Gastroesophageal sphincter (tissue), 4 donors: ENCODE data around the gene HLA-DRA. TPM values are rescaled to one million over a fixed set of nuclear protein-coding genes. Genes with fewer than 3 reads are reported as not detected.
"Not testable (repeated sequence)": the region's sequence is repeated elsewhere in the genome, so short reads cannot be mapped to it uniquely, and the experiment has no call there.

Experiments used
- ATAC-seq: fragments of 150-250 bp; one replicate; pipeline ENCODE4 v1.9.1; 2016; ENCODE audit warnings: mild to moderate bottlenecking, moderate library complexity
- H3K27ac ChIP-seq, 4 donors: fragments of 200-600 bp; sonication (generic) in 3 of 4; 1 replicate in 3 of 4; 2 replicates in 1 of 4; pipeline ENCODE4 v1.5.1; 2016 to 2019
- H3K27me3 ChIP-seq: fragments of 200-600 bp; sonication (generic); one replicate; pipeline ENCODE4 v1.5.1; 2019
- H3K36me3 ChIP-seq, 2 donors: fragments of 200-600 bp; sonication (generic); one replicate each; pipeline ENCODE4 v1.5.1; 2019; ENCODE audit warnings: control low read depth in 1 of 2
- H3K4me1 ChIP-seq, 3 donors: fragments of 200-600 bp; sonication (generic); 1 replicate in 2 of 3; 2 replicates in 1 of 3; pipeline ENCODE4 v1.5.1; 2016 to 2019; ENCODE audit warnings: control low read depth in 2 of 3
- H3K4me3 ChIP-seq, 2 donors: fragments of 200-600 bp; sonication (generic); one replicate each; pipeline ENCODE4 v1.5.1; 2019; ENCODE audit warnings: mild to moderate bottlenecking in 1 of 2, moderate library complexity in 1 of 2
- H3K9me3 ChIP-seq, 3 donors: fragments of 200-600 bp; sonication (generic); one replicate each; pipeline ENCODE4 v1.5.1; 2017 to 2019; ENCODE audit warnings: control low read depth in 2 of 3
- EP300 ChIP-seq: sonication (generic); formaldehyde crosslinking; IDR thresholded peaks from one replicate; pipeline ENCODE4 v1.6.1; 2017; ENCODE audit warnings: antibody characterized with exemption, mild to moderate bottlenecking
- POLR2A ChIP-seq, 2 donors: fragments of 450-650 bp; IDR thresholded peaks; one replicate each; pipeline ENCODE4 v1.6.1; 2017; ENCODE audit warnings: antibody characterized with exemption in 2 of 2, mild to moderate bottlenecking in 2 of 2, moderate library complexity in 1 of 2
- POLR2AphosphoS5 ChIP-seq: sonication (generic); formaldehyde crosslinking; IDR thresholded peaks from one replicate; pipeline ENCODE4 v1.6.1; 2017; ENCODE audit warnings: antibody characterized with exemption
- WGBS, 2 donors: methylation state at CpG; one replicate each; pipeline ENCODE4 v1.1.5; 2018; ENCODE audit warnings: low coverage in 1 of 2; 5-methylcytosine and 5-hydroxymethylcytosine counted together
- total RNA-seq, 4 donors: library from RNA; depleted of rRNA; stranded (reverse); fragments of >200 nt; gene quantifications; one replicate each; pipeline ENCODE4 v1.1.0, GENCODE V29; 2016
- TF ChIP-seq, protein P1 (sequence below), 4 experiments: fragments of 200-600 bp in 2 of 4; fragments of 450-650 bp in 2 of 4; sonication (generic) in 1 of 4; IDR thresholded peaks; one replicate each; pipeline ENCODE4 v1.5.1; 2017 to 2019; ENCODE audit warnings: antibody characterized with exemption in 4 of 4, mild to moderate bottlenecking in 2 of 4, moderate library complexity in 2 of 4

HLA-DRA gene
- total RNA-seq, 4 donors from 2014 or later, result 43.6 to 285 (median 108) TPM

DNA sequence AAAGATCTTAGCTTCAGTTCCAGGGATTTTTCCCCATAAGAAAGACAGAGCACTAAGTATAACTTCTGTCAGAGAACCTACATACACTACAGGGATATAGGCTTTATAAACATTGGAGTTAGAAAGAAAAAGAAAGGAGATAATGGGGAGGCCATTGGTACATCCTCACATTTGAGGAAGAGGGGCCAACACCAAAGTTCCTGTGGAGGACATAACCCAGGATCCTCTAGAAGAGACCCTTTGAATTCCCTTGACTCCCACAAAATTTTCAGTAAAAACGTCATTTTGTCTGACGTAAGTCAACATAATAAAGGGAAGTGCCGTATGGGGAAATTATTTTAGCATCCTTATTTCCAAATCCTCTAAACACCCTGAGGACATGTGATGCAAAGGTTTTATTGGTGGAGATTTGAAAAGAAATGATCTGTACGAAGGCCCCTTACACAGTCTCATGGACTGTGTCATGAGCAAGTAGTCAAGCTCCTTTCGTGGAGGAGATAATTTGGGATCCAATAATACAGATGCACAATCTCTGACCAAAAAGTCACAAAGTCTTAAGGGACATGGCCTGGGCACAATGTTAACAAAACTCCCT lies 33.2 kb downstream of the HLA-DRA start:
- Histone ChIP-seq H3K4me1 (no peaks in the 10 kb centered on the region), H3K27ac (peak overlapping the region in 2 of 4 donors; percentile 19 to 51)
- ATAC-seq, result peak; percentile 16

DNA sequence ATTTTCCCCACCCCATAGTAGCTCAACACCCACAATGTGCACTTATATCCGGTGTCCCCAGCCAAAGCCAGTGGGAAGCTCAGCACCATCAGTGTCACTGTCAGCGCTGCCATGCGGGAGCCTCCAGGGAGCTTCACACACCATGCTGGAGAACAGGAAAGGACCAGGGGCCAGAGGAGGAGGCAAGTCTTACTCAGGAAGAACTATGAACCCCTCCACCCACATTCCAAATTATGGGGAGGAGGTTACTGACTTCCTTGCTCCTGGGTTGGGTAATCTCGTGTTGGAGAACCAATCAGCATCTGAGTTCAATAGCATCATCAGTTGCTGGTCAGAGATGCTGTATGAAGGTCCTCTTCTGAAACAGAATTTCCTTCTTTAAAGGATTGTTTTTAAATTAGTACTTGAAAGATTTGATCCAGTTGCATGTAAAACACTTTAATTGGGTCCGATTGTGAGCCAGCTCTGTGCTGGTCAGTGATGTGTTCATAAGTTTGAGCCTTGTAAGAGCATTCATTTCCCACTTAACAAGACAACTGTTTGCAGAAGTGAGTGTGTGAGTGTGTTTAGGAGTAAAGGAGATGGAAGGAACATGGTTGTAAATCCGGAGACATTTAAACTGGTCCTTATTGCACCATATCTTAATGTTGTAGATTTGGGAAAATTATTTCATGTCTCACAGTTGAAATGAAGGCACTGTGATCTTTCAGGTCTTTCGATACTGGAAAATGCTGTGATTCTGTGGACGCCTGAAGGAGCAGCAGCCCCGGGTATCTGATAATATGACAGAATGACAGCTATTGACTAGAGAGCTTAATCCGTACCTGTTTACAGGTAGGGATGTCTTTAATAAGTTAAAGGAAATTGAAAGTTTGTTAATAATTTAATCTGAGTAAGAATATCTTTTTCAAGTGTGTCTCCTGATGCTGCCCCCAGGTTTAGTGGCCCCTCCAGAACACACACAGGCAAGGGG lies 34.0 kb downstream of the HLA-DRA start:
- H3K9me3 ChIP-seq, H3K4me3 ChIP-seq, H3K4me1 ChIP-seq, H3K27me3 ChIP-seq, H3K36me3 ChIP-seq: not testable (repeated sequence)
- H3K27ac ChIP-seq, result peak overlapping the region in 2 of 4 donors; percentile 37 to 51
- 42 to 61% methylated on average over 6 to 9 of the region's 10 CpGs for WGBS, 2 donors
- ATAC-seq, result peak; percentile 87

More for the DNA sequence above, 33.2 kb downstream of the HLA-DRA start:
- Histone ChIP-seq H3K9me3 (no peaks in the 10 kb centered on the region), H3K27me3 (peaks cover 8% of the 10 kb centered on the region), H3K36me3 (no peaks in the 10 kb centered on the region), H3K4me3 (no peak overlapping the region)
- WGBS, 2 donors, result 62 to 67% methylated on average over 5 of the region's 5 CpGs
- TF ChIP-seq POLR2A (IDR thresholded peaks at IDR 0.05), result no peak
- TF ChIP-seq EP300, result no peak
- no peak for TF ChIP-seq POLR2AphosphoS5
- TF ChIP-seq, protein P1, sequence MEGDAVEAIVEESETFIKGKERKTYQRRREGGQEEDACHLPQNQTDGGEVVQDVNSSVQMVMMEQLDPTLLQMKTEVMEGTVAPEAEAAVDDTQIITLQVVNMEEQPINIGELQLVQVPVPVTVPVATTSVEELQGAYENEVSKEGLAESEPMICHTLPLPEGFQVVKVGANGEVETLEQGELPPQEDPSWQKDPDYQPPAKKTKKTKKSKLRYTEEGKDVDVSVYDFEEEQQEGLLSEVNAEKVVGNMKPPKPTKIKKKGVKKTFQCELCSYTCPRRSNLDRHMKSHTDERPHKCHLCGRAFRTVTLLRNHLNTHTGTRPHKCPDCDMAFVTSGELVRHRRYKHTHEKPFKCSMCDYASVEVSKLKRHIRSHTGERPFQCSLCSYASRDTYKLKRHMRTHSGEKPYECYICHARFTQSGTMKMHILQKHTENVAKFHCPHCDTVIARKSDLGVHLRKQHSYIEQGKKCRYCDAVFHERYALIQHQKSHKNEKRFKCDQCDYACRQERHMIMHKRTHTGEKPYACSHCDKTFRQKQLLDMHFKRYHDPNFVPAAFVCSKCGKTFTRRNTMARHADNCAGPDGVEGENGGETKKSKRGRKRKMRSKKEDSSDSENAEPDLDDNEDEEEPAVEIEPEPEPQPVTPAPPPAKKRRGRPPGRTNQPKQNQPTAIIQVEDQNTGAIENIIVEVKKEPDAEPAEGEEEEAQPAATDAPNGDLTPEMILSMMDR (IDR thresholded peaks at IDR 0.05), result no peak

DNA sequence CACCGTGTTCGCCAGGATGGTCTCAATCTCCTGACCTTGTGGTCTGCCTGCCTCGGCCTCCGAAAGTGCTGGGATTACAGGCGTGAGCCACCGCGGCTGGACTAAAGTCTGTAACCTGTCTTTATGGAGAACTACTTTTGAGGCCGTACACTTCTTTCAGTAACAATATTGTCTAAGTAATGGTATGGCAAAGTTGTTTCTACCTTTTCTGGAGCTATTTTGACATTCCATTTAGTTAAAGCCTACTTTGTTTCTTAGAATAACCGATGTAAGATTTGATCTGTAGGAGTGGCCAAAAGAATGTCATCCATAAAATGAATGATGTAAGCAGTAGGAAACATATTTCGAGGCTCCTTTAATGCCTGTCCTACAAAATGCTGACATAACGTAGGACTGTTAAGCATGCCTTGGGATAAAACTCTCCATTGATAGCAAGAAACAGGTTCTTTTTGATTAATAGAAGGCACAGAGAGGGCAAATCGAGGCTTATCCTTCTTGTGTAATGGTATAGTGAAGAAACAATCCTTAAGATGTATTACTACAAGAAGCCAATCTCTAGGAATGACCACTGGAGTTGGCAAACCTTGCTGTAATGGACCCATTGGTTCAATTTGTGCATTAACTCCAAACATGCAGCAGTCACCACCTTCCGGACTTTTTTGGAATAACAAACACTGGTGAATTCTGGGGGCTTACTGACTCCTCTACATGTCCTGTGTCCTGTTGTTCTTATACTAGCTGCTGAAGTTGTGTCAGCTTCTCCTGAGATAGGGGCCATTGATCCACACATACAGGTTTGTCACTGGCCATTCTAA lies 35.9 kb downstream of the HLA-DRA start:
- H3K4me3 ChIP-seq, result no peak overlapping the region
- no peaks in the 10 kb centered on the region for H3K9me3 ChIP-seq
- H3K27me3 ChIP-seq, result peaks cover 7% of the 10 kb centered on the region
- ATAC-seq, result no peak
- no peaks in the 10 kb centered on the region for H3K4me1 ChIP-seq
- WGBS, 2 donors, result 63 to 66% methylated on average over 9 to 11 of the region's 13 CpGs
- H3K36me3 ChIP-seq, result no peaks in the 10 kb centered on the region
- TF ChIP-seq, protein P1 (IDR thresholded peaks at IDR 0.05), result no peak
- TF ChIP-seq EP300 (no peak), POLR2AphosphoS5 (no peak), POLR2A (IDR thresholded peaks at IDR 0.05) (no peak)
- no peak overlapping the region for H3K27ac ChIP-seq

DNA sequence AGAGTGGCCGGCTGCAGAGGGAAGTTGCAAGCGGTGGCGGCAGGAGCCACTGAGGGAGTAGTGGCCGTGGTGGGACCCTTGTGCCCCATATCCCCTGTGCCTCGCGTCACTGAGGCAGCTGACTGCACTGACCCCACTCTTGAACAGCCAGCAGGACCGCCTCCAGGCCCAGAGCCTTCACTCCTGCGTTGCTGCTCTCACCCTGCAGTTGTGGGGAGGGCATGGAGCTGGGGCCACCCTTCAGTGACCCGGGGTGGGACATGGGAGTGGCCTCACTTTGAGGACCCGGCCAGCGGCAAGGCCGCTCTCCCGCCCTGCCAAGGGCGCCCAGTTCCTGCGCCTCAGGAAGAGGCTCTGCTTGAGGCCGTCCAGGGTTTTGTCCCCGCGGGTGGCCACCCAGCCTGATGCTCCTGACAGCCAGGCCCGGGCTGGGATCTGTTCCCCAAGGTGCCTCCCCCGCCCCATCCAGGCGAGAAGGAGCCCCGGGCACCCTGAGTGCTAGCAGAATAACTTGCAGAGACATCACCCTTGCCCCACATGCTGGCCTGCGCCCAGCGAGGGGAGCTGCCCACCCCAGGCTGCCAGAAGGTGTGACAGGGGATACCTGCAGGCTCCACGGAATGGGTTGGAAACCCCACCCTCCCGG lies 44.4 kb downstream of the HLA-DRA start:
- no peak overlapping the region for H3K27ac ChIP-seq
- WGBS, 2 donors, result 77 to 93% methylated on average over 3 to 8 of the region's 26 CpGs
- no peak for TF ChIP-seq EP300
- TF ChIP-seq POLR2AphosphoS5, result no peak
- TF ChIP-seq, protein P1 (IDR thresholded peaks at IDR 0.05), result no peak
- no peak for TF ChIP-seq POLR2A (IDR thresholded peaks at IDR 0.05)
- H3K4me1 ChIP-seq, result no peaks in the 10 kb centered on the region
- no peaks in the 10 kb centered on the region for H3K36me3 ChIP-seq
- H3K9me3 ChIP-seq, result no peaks in the 10 kb centered on the region
- no peak overlapping the region for H3K4me3 ChIP-seq
- H3K27me3 ChIP-seq, result peaks cover 8% of the 10 kb centered on the region
- no peak for ATAC-seq

DNA sequence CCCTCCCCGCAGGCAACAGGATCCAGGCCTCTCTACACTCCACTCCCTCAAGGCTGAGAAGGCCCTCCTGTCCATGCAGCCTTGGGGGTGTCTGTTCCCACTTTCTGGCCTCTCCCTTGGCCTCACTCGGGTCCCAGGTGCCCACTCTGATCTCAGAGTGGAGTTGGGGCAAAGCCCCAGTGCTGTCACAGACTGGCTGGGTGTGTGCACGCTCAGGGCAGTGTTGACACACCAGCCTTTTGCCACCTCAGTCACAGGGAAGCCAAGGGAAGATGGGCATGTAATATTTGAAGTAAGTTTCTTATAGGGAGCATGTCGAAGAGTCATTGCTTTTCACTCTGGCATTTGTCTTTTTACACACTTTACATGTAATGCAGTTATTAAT lies 44.9 kb downstream of the HLA-DRA start:
- Histone ChIP-seq H3K4me3 (no peak overlapping the region), H3K9me3 (no peaks in the 10 kb centered on the region), H3K4me1 (no peaks in the 10 kb centered on the region), H3K36me3 (no peaks in the 10 kb centered on the region), H3K27me3 (peaks cover 8% of the 10 kb centered on the region), H3K27ac (no peak overlapping the region)
- TF ChIP-seq POLR2AphosphoS5 (no peak), EP300 (no peak), POLR2A (IDR thresholded peaks at IDR 0.05) (no peak)
- TF ChIP-seq, protein P1 (IDR thresholded peaks at IDR 0.05), result no peak
- ATAC-seq, result no peak
- WGBS, 2 donors, result 80 to 91% methylated on average over 2 to 3 of the region's 4 CpGs
